Neural cell (in vitro differentiated cells): Measurements from ENCODE around the gene KRTAP10-5. TPM values are rescaled to one million over a fixed set of nuclear protein-coding genes. Genes with fewer than 3 reads are reported as not detected.

Experiments used
- H2AFZ ChIP-seq: fragments of 200-600, 300-800 bp; sonication (generic), shearing (Covaris generic); 2 replicates; pipeline ENCODE4 v1.6.0; 2014; ENCODE audit warnings: low read depth, mild to moderate bottlenecking, antibody characterized with exemption, low read length, moderate library complexity
- H3F3A ChIP-seq: fragments of 200-600 bp; shearing (Covaris generic); 2 replicates; pipeline ENCODE4 v1.6.1; 2016; ENCODE audit warnings: mild to moderate bottlenecking, moderate library complexity, mixed read lengths, antibody characterized with exemption, low read length; ENCODE audit not compliant: insufficient read depth, poor library complexity, severe bottlenecking
- H3K27ac ChIP-seq: fragments of 200-600, 300-800 bp; sonication (generic), shearing (Covaris generic); 2 replicates; pipeline ENCODE4 v1.5.1; 2014; ENCODE audit warnings: mild to moderate bottlenecking, low read length, moderate library complexity
- H3K27me3 ChIP-seq: fragments of 300-800, 200-600 bp; sonication (generic), shearing (Covaris generic); 2 replicates; pipeline ENCODE4 v1.6.0; 2014; ENCODE audit warnings: mild to moderate bottlenecking, low read depth, low read length, moderate library complexity; ENCODE audit not compliant: insufficient read depth
- H3K36me3 ChIP-seq: fragments of 300-800, 200-600 bp; sonication (generic), shearing (Covaris generic); 2 replicates; pipeline ENCODE4 v1.5.1; 2014; ENCODE audit warnings: mild to moderate bottlenecking, antibody characterized with exemption, low read length, moderate library complexity; ENCODE audit not compliant: insufficient read depth
- H3K4me2 ChIP-seq: fragments of 300-800, 200-600 bp; sonication (generic), shearing (Covaris generic); 2 replicates; pipeline ENCODE4 v1.6.0; 2014; ENCODE audit warnings: mild to moderate bottlenecking, low read length
- H3K4me3 ChIP-seq: fragments of 300-800, 200-600 bp; sonication (generic), shearing (Covaris generic); 2 replicates; pipeline ENCODE4 v1.5.1; 2014; ENCODE audit warnings: mild to moderate bottlenecking, low read length, moderate library complexity
- H3K79me2 ChIP-seq: fragments of 200-600 bp; shearing (Covaris generic); replicated peaks from 2 replicates; pipeline ENCODE4 v1.6.0; 2014; ENCODE audit warnings: mild to moderate bottlenecking, low read length, moderate library complexity; ENCODE audit not compliant: insufficient read depth
- H3K9ac ChIP-seq: fragments of 300-800, 200-600 bp; sonication (generic), shearing (Covaris generic); 2 replicates; pipeline ENCODE4 v1.6.1; 2016; ENCODE audit warnings: mild to moderate bottlenecking, low read length, mixed read lengths
- H3K9me2 ChIP-seq: fragments of 200-600 bp; shearing (Covaris generic); 2 replicates; pipeline ENCODE4 v1.6.1; 2016; ENCODE audit warnings: mild to moderate bottlenecking, low read length, mixed read lengths; ENCODE audit not compliant: insufficient read depth
- H3K9me3 ChIP-seq: fragments of 200-600, 300-800 bp; sonication (generic), shearing (Covaris generic); 2 replicates; pipeline ENCODE4 v1.6.1; 2016; ENCODE audit warnings: mild to moderate bottlenecking, mixed run types, low read length, moderate library complexity, mixed read lengths
- H4K20me1 ChIP-seq: fragments of 200-600 bp; shearing (Covaris generic); 2 replicates; pipeline ENCODE4 v1.6.1; 2016; ENCODE audit warnings: mild to moderate bottlenecking, mixed run types; ENCODE audit not compliant: insufficient read depth
- CTCF ChIP-seq: fragments of 450-650 bp; IDR thresholded peaks from 2 replicates; pipeline ENCODE4 v1.5.1; 2014; ENCODE audit warnings: antibody characterized with exemption, mild to moderate bottlenecking, moderate library complexity; ENCODE audit not compliant: poor library complexity, severe bottlenecking
- EP300 ChIP-seq: fragments of 450-650 bp; conservative IDR thresholded peaks from 2 replicates; pipeline ENCODE4 v1.6.1; 2014; ENCODE audit warnings: antibody characterized with exemption, mild to moderate bottlenecking, moderate library complexity; ENCODE audit not compliant: poor library complexity, severe bottlenecking
- EZH2 ChIP-seq: fragments of 200-600, 300-800 bp; shearing (Covaris generic), sonication (generic); IDR thresholded peaks from 2 replicates; pipeline ENCODE4 v1.6.1; 2014; ENCODE audit warnings: antibody characterized with exemption, low read length, borderline replicate concordance, mild to moderate bottlenecking; ENCODE audit not compliant: insufficient read depth, poor library complexity, severe bottlenecking
- MXI1 ChIP-seq: fragments of 450-650 bp; conservative IDR thresholded peaks from 2 replicates; pipeline ENCODE4 v1.6.1; 2014; ENCODE audit warnings: antibody characterized with exemption, mild to moderate bottlenecking; ENCODE audit not compliant: poor library complexity, severe bottlenecking
- POLR2AphosphoS5 ChIP-seq: IDR thresholded peaks from 2 replicates; pipeline ENCODE4 v1.6.1; 2012
- RAD21 ChIP-seq: fragments of 450-650 bp; conservative IDR thresholded peaks from 2 replicates; pipeline ENCODE4 v1.6.1; 2014; ENCODE audit warnings: antibody characterized with exemption, mild to moderate bottlenecking, moderate library complexity
- SMC3 ChIP-seq: fragments of 450-650 bp; conservative IDR thresholded peaks from 2 replicates; pipeline ENCODE4 v1.6.1; 2014; ENCODE audit warnings: antibody characterized with exemption, mild to moderate bottlenecking, moderate library complexity; ENCODE audit not compliant: poor library complexity
- TAF1 ChIP-seq: IDR thresholded peaks from 2 replicates; pipeline ENCODE4 v1.6.1; 2012; ENCODE audit warnings: low read depth
- polyA plus RNA-seq: library from polyadenylated mRNA; depleted of rRNA; stranded (reverse); fragments of >200 nt; gene quantifications from 2 replicates; pipeline ENCODE4 v1.2.3, GENCODE V29; 2014
- TF ChIP-seq, protein P1 (sequence below): IDR thresholded peaks from 2 replicates; pipeline ENCODE4 v1.6.1; 2012; ENCODE audit warnings: borderline replicate concordance

KRTAP10-5 gene
- polyA plus RNA-seq, 1 donor from 2014 or later, result not detected

DNA sequence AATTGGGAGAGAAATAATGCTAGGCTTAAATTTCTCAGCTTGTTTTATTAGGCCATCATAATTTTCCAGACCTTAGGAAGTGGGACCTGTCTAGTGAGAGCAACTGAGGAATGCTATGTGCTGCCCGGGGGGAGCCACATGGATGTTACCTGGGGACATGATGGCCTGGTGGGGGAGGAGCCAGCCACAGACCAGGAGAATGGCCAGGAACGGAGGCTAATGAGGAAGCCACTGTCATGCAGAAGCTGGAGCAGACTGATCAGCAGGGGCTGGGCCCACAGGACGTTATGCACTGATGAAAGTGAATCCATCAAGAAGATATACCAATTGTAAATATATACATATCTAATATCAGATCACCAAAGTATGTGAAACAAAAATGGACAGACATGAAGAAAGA is 35.8 kb downstream of the KRTAP10-5 start:
- Histone ChIP-seq H3K4me2 (no peak overlapping the region), H2AFZ (no peak overlapping the region), H3K9ac (no peak overlapping the region), H3K4me3 (no peak overlapping the region), H3K27ac (no peak overlapping the region), H4K20me1 (no peaks in the 10 kb centered on the region), H3K79me2 (no peaks in the 10 kb centered on the region), H3K27me3 (no peaks in the 10 kb centered on the region), H3K36me3 (no peaks in the 10 kb centered on the region), H3K9me2 (no peaks in the 10 kb centered on the region), H3F3A (no peaks in the 10 kb centered on the region), H3K9me3 (no peaks in the 10 kb centered on the region)
- no peak for TF ChIP-seq MXI1
- no peak for TF ChIP-seq EZH2

GRCh38 chr21:44542716-44543115 is 37.7 kb downstream of the KRTAP10-5 start:
- Histone ChIP-seq H2AFZ (no peak overlapping the region), H3K4me2 (no peak overlapping the region), H3K36me3 (no peaks in the 10 kb centered on the region), H3K9ac (no peak overlapping the region), H3K79me2 (no peaks in the 10 kb centered on the region), H4K20me1 (no peaks in the 10 kb centered on the region), H3K27ac (no peak overlapping the region), H3K27me3 (no peaks in the 10 kb centered on the region), H3F3A (no peaks in the 10 kb centered on the region), H3K9me2 (no peaks in the 10 kb centered on the region), H3K4me3 (no peak overlapping the region), H3K9me3 (no peaks in the 10 kb centered on the region)
- TF ChIP-seq MXI1 (no peak), RAD21 (no peak)

- Histone ChIP-seq H3K79me2 (no peaks in the 10 kb centered on the region), H3F3A (no peaks in the 10 kb centered on the region), H4K20me1 (no peaks in the 10 kb centered on the region), H3K27me3 (no peaks in the 10 kb centered on the region), H3K27ac (no peak overlapping the region), H3K36me3 (no peaks in the 10 kb centered on the region), H3K9me2 (no peaks in the 10 kb centered on the region), H3K4me2 (no peak overlapping the region), H3K4me3 (no peak overlapping the region), H2AFZ (no peak overlapping the region), H3K9me3 (no peaks in the 10 kb centered on the region), H3K9ac (no peak overlapping the region)
- TF ChIP-seq TAF1 (no peak), SMC3 (no peak), POLR2AphosphoS5 (no peak), MXI1 (no peak), EP300 (no peak), EZH2 (no peak), RAD21 (no peak), CTCF (no peak)
- TF ChIP-seq, protein P1, sequence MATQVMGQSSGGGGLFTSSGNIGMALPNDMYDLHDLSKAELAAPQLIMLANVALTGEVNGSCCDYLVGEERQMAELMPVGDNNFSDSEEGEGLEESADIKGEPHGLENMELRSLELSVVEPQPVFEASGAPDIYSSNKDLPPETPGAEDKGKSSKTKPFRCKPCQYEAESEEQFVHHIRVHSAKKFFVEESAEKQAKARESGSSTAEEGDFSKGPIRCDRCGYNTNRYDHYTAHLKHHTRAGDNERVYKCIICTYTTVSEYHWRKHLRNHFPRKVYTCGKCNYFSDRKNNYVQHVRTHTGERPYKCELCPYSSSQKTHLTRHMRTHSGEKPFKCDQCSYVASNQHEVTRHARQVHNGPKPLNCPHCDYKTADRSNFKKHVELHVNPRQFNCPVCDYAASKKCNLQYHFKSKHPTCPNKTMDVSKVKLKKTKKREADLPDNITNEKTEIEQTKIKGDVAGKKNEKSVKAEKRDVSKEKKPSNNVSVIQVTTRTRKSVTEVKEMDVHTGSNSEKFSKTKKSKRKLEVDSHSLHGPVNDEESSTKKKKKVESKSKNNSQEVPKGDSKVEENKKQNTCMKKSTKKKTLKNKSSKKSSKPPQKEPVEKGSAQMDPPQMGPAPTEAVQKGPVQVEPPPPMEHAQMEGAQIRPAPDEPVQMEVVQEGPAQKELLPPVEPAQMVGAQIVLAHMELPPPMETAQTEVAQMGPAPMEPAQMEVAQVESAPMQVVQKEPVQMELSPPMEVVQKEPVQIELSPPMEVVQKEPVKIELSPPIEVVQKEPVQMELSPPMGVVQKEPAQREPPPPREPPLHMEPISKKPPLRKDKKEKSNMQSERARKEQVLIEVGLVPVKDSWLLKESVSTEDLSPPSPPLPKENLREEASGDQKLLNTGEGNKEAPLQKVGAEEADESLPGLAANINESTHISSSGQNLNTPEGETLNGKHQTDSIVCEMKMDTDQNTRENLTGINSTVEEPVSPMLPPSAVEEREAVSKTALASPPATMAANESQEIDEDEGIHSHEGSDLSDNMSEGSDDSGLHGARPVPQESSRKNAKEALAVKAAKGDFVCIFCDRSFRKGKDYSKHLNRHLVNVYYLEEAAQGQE, result no peak
These were observed 39.6 kb downstream of the KRTAP10-5 start for GRCh38 chr21:44540741-44541288.
